GM18502 (cell line): ENCODE data around the gene ERICH3.

Experiments used
- ATAC-seq: cut with Tn5 transposase; IDR thresholded peaks from one replicate; pipeline ENCODE4 v1.9.1; 2021; ENCODE audit warnings: mild to moderate bottlenecking; ENCODE audit not compliant: unreplicated experiment, poor library complexity

ERICH3 gene

GRCh38 chr1:74673351-74674111 lies at the start of gene ERICH3:
Gene ERICH3, minus strand, starts transcription at chr1:74673792. Its CDS starts 273 bp downstream, at chr1:74673519.
- ATAC-seq: peak; percentile 58

- ATAC-seq: no peak
Measured at GRCh38 chr1:74717626-74718025, 44.0 kb upstream of the ERICH3 start.

GRCh38 chr1:74716822-74717221 lies 43.2 kb upstream of the ERICH3 start:
- ATAC-seq: no peak

GRCh38 chr1:74715806-74716205 lies 42.2 kb upstream of the ERICH3 start:
- no peak for ATAC-seq

GRCh38 chr1:74715236-74715502 lies 41.6 kb upstream of the ERICH3 start:
- ATAC-seq: peak; percentile 36

GRCh38 chr1:74714429-74715235 lies 41.0 kb upstream of the ERICH3 start:
- peak; percentile 64 for ATAC-seq

- ATAC-seq: no peak
Measured at GRCh38 chr1:74713849-74714248, 40.3 kb upstream of the ERICH3 start.

GRCh38 chr1:74712881-74713280 lies 39.3 kb upstream of the ERICH3 start:
- ATAC-seq: no peak

GRCh38 chr1:74703386-74704182 lies 30.0 kb upstream of the ERICH3 start:
- no peak for ATAC-seq

GRCh38 chr1:74699331-74699730 lies 25.7 kb upstream of the ERICH3 start:
- ATAC-seq: no peak

- no peak for ATAC-seq
Measured at GRCh38 chr1:74697832-74698231, 24.2 kb upstream of the ERICH3 start.

GRCh38 chr1:74693473-74693872 lies 19.9 kb upstream of the ERICH3 start:
- no peak for ATAC-seq

GRCh38 chr1:74690909-74691308 lies 17.3 kb upstream of the ERICH3 start:
- ATAC-seq: no peak

- no peak for ATAC-seq
Measured at GRCh38 chr1:74690364-74690696, 16.7 kb upstream of the ERICH3 start.

GRCh38 chr1:74689621-74690363 lies 16.2 kb upstream of the ERICH3 start:
- ATAC-seq: peak; percentile 80

- ATAC-seq: no peak
Measured at GRCh38 chr1:74686928-74687327, 13.3 kb upstream of the ERICH3 start.

GRCh38 chr1:74684301-74684700 lies 10.7 kb upstream of the ERICH3 start:
- no peak for ATAC-seq

- ATAC-seq: no peak
Measured at GRCh38 chr1:74683656-74684055, 10.1 kb upstream of the ERICH3 start.

- no peak for ATAC-seq
Measured at GRCh38 chr1:74681851-74682250, 8.3 kb upstream of the ERICH3 start.

- peak; percentile 89 for ATAC-seq
Measured at GRCh38 chr1:74681449-74681848, 7.9 kb upstream of the ERICH3 start.
